ENCODE measurements around the gene SLC16A3.

SLC16A3 gene

GRCh38 chr17:82262344-82262743 lies 33.5 kb downstream of the SLC16A3 start:
- TF ChIP-seq CTCF (IDR thresholded peaks at IDR 0.05; ENCODE audit: insufficient read depth, low read depth, low read length, missing control alignments): no peak
- DNase-seq (ENCODE audit: low read depth): no peak
- no peak overlapping the region for H3K4me3 ChIP-seq (ENCODE audit: low read length)

DNA sequence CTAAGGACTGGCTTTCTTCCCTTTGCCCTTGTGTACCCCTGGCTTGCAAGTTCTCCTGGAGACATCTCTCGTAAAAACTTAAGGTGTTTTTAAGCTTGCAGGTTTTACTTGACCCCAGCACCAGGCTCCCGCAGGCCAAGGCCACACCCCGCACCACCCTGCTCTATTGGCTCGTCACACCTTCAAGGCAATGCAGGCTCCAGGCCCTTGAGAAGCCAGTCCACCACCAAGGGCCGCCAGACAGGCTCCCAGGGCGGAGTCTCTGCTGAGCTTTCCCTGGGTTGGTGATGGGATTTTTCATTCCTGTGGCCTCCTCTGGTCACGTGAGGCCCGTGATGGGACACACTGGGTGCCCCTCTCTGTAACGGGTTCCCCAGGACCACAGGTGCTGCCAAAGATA lies 34.8 kb downstream of the SLC16A3 start:
- no peak for DNase-seq (ENCODE audit: low read depth)
- TF ChIP-seq CTCF (IDR thresholded peaks at IDR 0.05; ENCODE audit: insufficient read depth, low read depth, low read length, missing control alignments): no peak
- no peak overlapping the region for H3K4me3 ChIP-seq (ENCODE audit: low read length)

DNA sequence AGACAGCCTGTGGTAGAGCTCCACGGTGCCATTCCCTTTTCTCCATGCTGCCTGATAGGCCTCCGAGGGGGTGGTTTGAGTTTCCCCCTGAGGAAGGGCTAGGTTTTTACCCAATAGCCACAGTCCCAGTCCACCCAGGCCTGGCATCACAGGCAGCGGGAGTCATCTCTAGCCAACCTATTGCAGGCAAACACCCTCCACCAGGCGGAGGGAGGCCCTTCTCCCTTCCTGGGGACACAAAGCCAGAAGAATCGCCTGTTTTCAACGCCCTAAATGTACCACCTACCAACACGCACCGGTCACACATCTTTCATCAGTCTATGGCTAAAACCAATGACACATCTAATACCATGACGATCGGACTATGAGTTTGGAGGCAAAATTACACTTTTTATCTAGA lies 37.3 kb downstream of the SLC16A3 start:
- no peak for DNase-seq (ENCODE audit: low read depth)
- H3K4me3 ChIP-seq (ENCODE audit: low read length): no peak overlapping the region
- no peak for TF ChIP-seq CTCF (IDR thresholded peaks at IDR 0.05; ENCODE audit: insufficient read depth, low read depth, low read length, missing control alignments)

DNA sequence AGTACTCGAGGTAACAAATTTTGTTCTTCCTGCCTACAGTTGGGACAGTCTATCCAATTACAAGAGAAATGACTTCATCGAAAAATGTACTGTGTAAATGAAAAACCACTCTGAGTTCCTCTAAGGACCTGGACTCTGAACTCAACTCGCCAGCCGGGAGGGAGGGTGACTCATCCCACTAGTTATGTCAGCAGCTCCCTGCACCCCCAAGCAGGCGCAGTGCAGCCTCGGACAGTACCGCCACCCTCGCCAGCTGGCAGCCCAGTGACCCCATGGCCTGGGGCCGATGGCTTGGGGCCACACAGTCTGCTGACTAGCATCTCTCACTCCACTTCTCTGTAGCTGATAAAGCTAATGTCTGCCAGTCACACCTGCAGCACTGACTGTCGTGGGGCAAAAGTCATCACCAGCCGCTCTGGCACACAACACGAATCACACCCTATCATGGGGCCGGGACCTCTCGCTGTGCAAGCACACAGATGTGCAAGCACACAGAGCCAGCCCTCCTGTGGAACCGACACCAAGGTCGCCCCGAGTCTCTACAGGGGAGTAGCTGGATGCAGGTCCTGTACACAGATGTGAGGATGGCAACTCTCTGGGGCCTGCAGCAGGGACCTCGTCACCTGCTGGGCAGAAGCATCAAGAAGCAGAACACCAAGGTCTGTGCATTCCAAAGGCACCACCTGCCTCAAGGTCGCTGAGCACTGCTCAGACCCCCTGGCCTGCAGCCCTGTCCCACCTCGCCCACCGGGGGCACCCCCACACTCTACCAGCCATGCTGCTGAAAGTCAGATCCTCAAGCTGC lies 38.9 kb downstream of the SLC16A3 start:
- peak overlapping the region; percentile 19 for H3K4me3 ChIP-seq (ENCODE audit: low read length)
- no peak for TF ChIP-seq CTCF (IDR thresholded peaks at IDR 0.05; ENCODE audit: insufficient read depth, low read depth, low read length, missing control alignments)

GRCh38 chr17:82269138-82269881 lies 40.5 kb downstream of the SLC16A3 start:
- no peak overlapping the region for H3K4me3 ChIP-seq (ENCODE audit: low read length)
- no peak for TF ChIP-seq CTCF (IDR thresholded peaks at IDR 0.05; ENCODE audit: insufficient read depth, low read depth, low read length, missing control alignments)
- no peak for DNase-seq (ENCODE audit: low read depth)

More for the DNA sequence above, 38.9 kb downstream of the SLC16A3 start:
- peak; percentile 88 for DNase-seq (ENCODE audit: low read depth)

- no peak overlapping the region for H3K4me3 ChIP-seq (ENCODE audit: low read length)
- no peak for TF ChIP-seq CTCF (IDR thresholded peaks at IDR 0.05; ENCODE audit: insufficient read depth, low read depth, low read length, missing control alignments)
- DNase-seq (ENCODE audit: low read depth): no peak
Measured at GRCh38 chr17:82269882-82270500, 41.1 kb downstream of the SLC16A3 start.
